Smooth muscle cell of the brain vasculature (primary cell): Measurements from ENCODE around the gene RARS1.
A peak's percentile ranks its signal among the peaks of the same experiment; 100 is the strongest.

Experiments used
- DNase-seq: peaks from one replicate; pipeline ENCODE4 v3.0.0-alpha.2; 2012; ENCODE audit warnings: low read depth, low spot score

Gene RARS1

DNA sequence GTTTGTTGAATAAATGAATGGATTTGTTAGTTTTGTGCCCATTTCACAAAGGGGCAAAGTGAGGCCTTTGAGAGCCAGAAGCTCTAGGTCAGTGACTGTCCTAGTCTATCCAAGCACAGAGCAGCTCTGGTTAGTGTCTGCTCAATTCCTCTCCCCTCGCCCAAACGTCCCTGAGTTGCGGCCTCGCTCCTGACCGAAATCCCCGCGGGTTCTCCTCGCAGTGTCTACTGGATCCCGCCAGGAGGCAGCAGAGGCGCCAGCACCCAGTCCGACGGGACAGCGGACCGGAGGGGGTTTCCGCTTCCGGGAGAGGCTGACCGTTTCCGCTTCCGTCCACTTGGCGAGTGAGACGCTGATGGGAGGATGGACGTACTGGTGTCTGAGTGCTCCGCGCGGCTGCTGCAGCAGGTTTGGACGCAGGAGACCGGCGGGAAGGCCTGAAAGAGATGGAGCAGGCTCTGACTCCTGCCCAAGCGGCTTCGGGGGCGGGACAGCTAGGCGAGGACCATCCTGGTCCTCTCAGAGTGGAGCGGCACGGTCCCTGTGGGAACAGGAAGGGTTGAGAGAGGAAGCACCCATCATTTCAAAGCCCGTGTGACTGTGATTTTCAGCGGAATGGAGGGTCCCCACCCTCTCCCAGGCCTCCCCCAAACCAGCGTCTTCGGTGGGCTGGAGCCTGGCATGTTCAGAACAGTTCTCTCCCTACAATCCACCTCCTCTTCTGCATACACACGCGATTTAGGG is at the start of gene RARS1:
Gene RARS1, plus strand, starts transcription at position 336 of the 744 bp plus-strand sequence. Its CDS starts 28 bp downstream, at position 364.
- peak; percentile 83 for DNase-seq

DNA sequence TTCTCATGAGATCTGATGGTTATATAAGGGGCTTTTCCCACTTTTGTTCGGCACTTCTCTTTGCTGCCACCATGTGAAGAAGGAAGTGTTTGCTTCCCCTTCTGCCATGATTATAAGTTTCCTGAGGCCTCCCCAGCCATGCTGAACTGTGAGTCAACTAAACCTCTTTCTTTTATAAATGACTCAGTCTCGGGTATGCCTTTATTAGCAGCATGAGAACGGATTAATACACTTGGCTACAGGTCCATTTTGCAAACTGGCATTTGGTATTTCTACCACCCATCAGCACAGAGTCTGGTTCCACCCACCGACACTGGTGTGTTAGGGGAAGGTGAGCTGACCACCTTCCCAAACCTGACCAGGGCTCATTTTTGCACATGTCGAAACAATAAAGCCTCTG is 47.9 kb upstream of the RARS1 start:
- no peak for DNase-seq

DNA sequence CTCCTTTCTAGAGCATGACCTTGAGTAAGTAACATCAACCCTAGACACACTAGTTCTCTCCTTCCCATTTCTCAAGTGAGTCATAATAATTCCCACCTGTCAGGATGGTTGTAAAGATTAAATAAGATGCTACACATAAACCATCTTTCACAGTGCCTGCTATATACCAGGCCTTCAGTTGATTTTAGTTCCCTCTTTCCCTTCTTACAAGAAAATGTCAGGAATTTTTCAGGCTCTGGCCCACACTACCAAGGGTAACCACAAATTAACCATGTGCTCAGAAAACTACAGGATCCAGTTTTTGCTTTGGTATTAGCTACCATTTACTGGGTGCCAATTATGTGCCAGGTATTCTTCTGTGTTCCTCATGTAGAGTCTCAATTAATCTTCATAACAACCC is 42.7 kb upstream of the RARS1 start:
- no peak for DNase-seq

DNA sequence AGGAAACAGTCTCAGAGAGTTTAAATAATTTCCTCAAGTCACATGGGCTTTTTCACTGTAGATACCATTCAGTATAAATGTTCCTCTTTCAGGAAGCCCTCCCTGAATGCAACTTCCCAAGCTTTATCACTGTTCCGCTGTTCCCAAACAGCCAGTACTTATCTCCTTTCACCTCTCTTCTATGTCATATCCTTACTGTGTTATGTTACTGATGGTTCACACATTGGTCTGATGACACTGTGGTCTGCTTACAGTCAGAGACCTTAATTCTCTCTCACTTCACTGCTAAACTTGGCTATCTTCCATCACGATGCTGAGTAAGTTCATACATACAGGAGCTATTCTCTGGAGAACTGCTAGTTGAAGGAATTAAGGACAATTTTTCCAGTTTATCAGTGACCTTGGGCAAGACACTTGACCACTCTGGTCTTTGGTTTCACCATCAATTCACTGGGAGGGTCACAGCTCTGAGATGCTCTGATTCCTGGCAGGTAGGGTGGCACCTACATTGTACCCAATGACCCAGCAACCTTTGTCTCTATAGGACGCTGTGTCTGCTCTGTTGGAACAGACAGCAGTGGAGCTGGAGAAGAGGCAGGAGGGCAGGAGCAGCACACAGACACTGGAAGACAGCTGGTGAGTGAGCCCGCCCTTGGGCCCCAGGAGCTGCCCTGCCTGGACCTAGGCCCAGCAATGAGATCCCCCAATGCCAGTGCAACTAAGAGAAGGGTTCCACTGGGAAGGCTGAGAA is 42.1 kb upstream of the RARS1 start:
- no peak for DNase-seq

DNA sequence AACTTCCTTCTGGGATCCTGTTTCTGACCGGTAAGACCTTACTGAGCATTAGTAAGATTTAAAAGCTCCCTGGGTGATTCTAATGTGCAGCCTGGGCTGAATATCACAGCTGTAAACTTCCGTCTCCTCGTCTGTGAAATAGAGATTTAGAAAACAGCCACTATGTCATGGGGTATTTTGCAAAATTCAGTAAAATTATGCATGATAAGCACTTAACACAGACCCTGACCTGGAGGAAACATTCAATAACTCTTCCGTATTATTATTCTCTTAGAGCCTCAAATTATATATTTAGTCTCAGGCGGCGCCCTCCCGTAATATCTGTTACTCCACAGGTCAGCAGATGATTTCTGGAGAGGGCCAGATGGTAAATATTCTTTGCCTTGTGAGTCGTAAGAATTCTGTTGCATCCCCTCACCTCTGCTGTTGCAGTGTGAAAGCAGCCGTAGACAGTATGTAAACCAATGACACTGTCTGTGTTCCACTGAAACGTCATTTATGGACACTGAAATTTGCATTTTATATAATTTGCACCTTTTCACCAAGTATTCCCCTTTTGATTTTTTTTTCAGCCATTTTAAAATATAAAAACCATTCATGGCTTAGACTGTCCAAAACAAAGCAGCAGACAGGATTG is 39.2 kb upstream of the RARS1 start:
- DNase-seq: no peak

DNA sequence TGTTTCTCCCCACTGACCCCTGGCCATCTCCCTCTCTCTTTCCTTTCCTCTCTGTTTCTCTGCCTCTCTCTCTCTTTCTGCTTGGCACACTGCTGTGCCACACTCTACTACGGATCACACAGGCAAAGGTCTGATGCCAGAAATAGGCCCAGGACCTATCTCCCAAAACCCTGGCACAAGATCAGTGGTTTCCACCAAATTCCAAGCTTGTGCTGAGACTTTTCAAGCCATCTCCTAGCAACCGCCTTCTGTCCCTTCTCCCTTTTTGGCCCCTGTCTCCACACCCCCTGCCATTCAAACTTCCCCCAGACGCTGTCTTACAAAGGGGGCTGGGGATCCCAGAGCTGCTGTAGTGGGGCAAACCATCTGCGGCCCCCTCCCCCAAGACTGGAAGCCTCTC is 38.5 kb upstream of the RARS1 start:
- no peak for DNase-seq

DNA sequence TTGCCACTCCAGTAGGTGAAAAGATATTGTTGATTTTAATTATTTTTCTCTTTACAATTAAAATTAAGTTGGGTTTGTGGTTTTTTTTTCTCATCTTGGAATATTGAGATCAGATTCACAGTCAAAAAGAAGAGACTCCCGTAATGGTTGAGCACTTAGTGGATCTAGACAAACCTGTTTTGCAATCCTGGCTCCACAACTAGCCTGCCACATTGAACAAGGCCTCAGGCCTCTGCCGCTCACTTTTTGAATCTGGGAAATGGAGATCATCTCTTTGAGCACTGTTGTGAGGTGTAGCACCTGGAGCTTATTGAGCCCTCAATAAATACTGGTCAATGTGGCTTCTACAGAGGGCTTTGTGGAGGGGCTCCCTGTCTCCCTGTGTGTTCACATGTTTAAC is 37.1 kb upstream of the RARS1 start:
- no peak for DNase-seq

DNA sequence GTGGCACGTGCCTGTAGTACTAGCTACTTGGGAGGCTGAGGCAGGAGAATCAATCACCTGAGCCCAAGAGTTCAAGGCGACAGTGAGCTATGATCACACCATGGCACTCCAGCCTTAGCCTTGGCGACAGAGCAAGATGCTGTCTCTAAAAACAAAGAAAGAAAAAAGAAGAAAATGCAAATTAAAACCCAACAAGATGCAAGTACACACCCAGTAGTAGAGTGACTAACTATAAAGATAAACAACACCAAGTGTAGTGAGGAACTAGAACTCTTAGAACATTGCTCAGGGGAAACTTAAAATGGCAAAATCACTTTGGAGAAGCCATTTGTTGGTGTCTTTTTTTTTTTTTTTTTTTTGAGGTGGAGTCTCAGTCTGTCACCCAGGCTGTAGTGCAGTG is 34.7 kb upstream of the RARS1 start:
- DNase-seq: no peak

DNA sequence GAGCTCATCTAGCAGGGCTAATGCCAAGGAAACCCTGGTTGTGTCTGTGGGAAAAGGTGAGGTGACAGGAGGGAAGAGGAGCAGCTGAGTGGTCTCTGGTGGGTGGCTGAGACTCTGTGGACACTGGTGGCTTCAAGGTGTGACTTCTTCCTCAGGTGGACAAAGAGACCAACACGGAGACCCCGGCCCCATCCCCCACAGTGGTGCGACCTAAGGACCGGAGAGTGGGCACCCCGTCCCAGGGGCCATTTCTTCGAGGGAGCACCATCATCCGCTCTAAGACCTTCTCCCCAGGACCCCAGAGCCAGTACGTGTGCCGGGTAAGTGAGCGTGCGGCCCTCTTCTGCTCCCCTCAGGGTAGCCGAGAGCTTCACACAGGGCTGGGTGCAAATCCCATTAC is 31.1 kb upstream of the RARS1 start:
- no peak for DNase-seq

DNA sequence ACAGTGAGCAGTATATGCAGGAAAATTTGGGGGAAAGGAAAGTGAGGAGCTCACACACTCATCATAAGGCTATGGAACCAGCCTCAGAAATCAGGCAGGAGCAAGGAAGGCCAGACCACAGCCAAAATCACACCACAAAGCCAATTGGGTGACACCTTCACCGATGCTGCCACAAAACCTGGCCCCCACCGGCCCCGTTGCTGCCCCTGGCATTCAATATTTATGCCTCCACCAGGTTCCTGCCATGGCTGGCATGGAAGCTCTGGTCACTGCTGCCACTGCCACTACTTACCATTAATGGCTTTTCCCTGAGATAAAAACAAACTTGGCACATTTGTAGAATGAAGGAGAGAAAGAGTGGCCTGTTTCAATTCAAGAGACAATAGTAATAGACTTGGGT is 28.7 kb upstream of the RARS1 start:
- DNase-seq: no peak

DNA sequence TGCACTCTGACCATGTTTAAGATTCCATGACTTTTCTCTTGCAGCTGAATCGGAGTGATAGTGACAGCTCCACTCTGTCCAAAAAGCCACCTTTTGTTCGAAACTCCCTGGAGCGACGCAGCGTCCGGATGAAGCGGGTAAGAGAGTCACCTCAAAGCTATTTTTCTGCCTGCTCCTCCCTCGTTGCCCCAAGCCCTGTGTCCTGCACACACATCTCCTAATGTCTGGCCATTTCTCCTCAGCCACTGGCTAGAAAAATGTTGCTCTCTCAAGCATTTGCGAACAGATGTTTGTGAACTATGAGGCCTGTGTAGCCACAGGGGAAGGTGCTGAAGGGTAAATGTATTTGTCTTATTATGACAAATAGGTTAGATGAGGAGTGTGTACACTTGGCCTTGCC is 25.7 kb upstream of the RARS1 start:
- DNase-seq: no peak

DNA sequence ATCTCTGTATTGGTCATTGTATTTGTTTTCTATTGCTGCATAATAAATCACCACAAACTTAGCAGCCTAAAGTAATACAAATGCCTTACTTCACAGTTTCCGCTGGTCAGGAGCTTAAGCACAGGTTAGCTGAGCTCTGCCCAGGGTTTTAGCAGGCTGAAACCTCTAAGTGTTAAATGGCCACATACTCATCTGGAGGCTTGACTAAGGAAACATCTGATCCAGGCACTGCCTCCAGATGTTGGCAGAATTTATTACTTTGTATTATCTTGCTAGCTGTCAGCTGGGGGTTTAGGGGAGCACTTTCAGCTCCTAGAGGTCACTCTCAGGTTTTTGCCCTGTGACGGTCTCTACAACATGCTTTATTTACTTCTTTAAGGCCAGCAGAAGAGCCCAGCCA is 23.2 kb upstream of the RARS1 start:
- no peak for DNase-seq

DNA sequence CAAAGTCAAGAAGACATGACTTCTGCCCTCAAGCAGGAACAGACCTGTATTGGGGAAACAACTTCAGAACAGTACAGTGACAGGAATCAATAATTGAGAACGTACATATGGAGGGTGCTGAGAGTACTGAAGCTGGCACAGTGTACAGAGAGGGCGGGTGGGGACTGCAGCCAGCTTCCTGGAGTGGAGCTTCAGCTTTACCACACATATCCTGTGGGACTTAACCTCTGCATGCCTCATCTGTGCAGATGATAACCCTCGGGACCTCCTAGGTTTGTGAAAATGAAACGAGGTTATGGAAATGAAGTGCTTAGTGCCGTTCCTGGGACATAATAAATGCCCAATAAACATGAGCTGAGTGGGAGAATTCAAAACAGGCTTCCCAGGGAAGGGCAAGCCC is 22.1 kb upstream of the RARS1 start:
- DNase-seq: no peak

DNA sequence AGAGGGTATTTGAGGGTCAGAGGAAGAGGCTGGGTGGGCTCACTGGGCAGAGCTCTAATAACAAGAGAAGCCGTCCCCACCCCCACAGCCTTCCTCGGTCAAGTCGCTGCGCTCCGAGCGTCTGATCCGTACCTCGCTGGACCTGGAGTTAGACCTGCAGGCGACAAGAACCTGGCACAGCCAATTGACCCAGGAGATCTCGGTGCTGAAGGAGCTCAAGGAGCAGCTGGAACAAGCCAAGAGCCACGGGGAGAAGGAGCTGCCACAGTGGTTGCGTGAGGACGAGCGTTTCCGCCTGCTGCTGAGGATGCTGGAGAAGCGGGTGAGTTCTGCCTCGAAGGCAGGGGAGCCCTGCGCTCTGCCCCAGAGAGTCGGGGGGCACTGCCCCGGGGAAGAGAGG is 21.6 kb upstream of the RARS1 start:
- no peak for DNase-seq

DNA sequence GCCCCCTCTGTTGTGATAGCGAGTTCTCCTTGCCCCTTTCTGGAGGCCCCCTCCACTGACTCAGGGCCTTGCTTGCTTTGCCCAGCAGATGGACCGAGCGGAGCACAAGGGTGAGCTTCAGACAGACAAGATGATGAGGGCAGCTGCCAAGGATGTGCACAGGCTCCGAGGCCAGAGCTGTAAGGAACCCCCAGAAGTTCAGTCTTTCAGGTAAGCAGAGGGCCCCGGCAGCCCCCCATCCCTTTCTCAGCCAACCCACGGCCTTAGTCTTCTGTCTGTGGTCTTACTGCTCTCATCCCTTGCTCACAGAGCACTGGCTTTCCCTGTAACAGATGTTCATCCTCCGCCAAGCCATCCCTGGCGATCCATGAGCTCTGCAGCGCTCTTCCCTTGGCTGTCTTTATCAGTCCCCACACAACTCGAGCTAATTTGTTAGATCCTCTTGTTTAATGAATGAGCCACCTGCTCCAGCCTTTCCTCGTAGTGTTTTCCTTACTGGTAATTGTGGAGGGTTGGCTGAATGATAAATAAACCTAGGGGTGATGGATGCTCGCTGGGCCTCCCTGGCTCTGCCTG is 18.4 kb upstream of the RARS1 start:
- no peak for DNase-seq

DNA sequence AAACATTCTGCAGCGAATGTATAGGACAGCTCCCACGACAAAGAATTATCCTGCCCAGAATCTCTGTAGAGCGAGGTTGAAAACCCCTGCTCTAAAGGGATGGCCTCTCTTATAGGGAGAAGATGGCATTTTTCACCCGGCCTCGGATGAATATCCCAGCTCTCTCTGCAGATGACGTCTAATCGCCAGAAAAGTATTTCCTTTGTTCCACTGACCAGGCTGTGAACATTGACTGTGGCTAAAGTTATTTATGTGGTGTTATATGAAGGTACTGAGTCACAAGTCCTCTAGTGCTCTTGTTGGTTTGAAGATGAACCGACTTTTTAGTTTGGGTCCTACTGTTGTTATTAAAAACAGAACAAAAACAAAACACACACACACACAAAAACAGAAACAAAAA is 17.4 kb upstream of the RARS1 start:
- no peak for DNase-seq

DNA sequence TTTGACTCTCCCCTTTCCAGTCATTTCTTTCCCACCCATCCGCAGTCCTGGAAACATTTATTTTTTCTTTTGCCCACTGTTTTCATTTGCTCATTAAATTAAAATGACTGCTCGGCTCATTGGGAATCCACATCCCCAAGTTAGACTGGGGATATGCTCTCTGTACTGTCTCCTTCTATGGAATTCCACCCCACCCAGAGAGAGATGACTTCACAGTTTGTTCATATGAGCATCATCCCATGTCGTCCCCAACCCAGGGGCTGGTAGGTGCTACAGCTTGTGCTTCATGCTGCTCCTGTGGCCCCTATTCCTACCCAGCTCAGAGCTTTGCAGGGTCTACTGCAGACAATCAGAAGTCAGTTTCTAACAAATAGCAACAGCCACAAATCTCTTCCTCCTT is 16.5 kb upstream of the RARS1 start:
- no peak for DNase-seq

DNA sequence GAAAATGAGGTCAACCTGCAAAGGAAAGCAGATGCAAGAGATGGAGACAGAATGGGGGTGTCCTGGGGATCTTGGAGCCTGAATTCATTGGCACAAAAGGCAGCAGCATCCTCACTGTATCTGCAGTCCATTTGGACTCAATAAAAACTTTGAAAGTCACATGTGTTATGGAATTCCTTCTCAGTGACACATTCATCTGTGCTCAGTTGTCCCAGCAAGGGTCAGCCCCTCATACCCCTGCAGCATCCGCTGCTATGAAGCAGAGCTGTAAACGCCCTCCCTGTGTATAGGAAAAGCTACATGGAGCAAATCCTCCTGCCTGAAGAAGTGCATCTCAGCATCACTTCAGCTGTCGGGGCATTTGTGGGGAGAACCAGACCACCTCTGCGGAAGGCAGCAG is 14.5 kb upstream of the RARS1 start:
- DNase-seq: no peak

DNA sequence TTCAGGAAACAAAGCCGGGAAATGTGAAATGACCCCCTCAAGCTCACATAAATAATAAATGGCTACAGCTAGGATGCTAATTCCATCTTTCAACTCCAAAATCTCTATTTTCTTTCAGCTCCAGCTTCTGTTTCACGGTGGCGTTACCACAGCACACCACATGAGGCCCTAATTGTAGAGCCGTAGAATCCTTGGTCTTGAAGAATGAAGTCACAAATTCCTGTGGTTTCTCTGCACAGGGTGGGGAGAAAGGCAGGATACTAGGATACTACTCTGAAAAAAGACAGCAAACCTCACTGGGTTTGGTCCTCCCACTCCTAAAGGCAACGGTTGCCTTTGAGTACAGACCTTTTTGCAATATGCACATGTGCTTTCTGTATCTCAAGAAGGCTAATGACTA is 13.9 kb upstream of the RARS1 start:
- DNase-seq: peak; percentile 66

DNA sequence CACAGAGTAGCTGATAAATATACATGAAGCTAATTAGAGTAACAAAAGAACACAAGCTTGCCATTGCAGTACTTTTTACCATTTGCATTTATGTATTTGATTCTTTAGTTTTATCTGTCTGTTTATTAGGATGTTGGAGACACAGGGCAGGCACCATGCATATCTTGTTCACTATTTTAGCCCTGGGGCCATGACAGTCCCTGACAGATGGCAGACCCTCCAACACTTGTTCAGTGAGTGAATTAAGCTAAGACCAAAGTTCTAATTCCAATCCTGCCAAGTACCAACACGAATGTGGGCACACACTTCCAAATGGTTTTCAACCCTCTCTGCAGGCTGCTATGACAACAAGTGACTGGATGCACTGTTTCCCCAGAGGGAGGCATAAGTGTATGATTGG is 12.0 kb upstream of the RARS1 start:
- DNase-seq: no peak

DNA sequence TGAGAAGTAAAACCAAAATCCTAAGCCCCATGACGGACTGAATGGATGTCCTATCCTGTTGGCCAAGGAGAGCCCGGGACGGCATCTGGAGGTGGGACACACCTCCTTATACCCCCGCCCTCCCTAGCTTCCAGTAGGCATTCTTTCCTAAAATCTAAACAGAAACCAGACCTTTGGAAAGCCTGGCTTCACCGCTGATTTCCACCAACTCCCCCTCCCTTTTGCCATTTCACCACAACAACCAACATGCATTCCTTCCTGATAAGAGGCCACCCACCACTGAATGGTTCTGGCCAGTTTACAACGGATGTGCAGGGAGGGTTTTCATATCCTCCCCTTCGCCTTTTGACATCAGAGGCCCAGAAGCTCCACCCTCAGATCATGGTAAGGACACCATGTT is 9.2 kb upstream of the RARS1 start:
- no peak for DNase-seq

DNA sequence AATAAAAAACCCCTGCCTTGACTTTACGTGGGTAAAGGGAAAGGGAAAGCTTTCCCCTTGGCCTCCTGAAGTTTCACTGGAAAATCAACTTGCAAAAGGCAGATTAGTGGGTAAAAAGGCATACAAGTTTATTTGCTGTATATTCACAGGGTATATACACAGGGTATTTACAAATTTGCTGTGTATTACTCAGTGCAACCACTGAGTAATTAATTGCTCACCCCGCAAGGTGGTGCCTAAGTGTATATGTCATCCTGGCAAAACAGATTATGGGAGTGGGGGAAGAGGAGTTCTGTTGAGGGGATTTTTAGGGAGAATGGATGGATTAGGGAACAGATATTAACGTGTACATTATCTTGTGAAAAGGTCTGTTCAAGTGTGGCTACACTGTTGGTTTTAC is 7.1 kb upstream of the RARS1 start:
- DNase-seq: no peak

DNA sequence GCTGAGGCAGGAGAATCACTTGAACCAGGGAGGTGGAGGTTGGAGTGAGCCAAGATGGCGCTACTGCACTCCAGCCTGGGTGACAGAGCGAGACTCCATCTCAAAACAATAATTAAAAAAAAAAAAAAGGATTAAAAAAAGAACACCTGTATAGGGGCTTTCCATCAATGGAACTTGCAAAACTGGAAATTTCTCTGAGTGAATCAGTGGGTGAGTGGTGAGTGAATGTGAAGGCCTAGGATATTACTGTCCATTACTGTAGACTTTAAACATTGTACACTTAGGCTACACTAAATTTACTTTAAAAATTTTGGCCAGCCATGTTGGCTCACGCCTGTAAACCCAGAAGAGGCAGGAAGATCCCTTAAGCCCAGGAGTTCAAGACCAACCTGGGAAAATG is 5.7 kb upstream of the RARS1 start:
- no peak for DNase-seq
